IPS-NIHi7 (cell line): ENCODE data around the gene CDK5RAP2.
A peak's percentile ranks its signal among the peaks of the same experiment; 100 is the strongest.

Experiments used
- DNase-seq: peaks from one replicate; pipeline ENCODE4 v3.0.0; 2012; ENCODE audit warnings: mixed read lengths; ENCODE audit errors: extremely low spot score

Gene CDK5RAP2

DNA sequence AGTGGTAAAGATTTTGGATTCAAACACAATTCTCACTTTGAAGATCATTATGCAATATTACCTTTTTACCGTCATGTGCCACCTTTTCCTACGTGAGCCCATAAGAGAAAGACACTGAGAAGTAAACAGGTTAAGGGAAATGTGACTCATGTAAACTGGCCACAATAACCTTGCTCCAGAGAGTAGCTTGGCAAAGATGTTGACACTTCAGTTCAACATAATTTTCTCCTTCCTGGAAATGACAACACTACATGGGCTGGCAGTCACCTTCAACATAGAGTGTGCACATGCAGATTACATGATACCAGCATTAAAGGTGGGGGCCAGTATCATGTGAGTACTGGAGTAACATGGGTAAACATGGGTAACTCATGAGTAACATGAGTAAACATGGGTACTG, 141.9 kb downstream of the CDK5RAP2 start:
- DNase-seq: no peak

DNA sequence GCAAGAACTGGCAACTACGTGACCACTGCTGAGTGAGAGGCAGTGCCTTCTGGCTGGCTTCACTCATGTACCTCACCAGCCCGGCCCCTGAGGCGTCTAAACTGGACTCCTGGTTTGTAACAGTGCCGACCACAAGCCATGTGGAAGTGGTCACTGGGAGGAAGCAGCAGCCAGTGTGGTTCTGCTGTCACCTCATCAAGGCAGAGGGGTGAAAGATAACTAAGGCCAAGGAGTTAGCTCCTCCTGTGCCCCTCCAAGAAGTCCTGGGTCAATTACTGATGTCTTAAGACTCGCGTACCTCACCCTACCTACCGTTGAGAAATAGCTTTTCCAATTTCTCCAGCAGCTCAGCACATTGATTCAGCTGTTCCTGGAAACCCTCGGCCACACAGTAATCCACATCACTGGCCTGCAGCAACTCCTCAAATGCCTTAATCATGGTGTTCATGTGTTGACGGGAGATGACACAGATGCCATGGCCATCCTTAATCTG, 142.9 kb downstream of the CDK5RAP2 start:
- DNase-seq: no peak

DNA sequence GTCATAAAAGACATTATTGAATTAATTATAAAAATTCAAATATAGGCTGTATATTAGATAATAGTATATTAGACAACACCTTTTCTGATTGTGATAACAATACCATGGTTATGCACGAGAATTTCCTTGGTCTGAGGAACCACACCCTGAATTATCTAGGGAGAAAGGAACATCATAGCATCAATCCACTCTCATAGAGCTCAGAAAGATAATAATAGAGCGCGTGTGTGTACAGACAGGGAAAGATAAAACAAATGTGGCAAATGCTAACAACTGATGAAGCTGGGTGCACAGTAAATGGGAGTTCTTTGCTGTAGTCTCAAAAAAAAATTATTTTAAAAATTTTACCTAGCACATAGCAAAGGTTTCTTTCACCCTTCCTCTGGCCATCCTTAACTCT, 143.5 kb downstream of the CDK5RAP2 start:
- no peak for DNase-seq

DNA sequence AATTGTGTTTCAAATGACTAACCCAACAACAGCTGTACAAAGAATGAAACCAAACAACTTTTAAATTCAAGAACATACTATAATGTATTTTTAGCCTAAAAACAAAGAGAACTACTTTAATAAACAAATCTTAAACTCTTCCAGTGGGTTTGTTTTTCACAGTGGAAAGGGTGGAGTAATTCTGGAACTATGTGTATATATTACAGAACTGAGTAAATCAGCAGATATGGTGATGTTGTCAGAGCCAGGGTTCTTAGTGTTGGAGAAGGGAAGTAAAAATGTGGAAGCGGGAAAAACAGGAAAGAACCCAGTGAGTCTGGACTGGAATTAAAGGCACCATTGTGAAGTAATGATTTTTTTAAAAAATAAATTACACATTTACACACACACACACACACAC, 144.9 kb downstream of the CDK5RAP2 start:
- DNase-seq: no peak

DNA sequence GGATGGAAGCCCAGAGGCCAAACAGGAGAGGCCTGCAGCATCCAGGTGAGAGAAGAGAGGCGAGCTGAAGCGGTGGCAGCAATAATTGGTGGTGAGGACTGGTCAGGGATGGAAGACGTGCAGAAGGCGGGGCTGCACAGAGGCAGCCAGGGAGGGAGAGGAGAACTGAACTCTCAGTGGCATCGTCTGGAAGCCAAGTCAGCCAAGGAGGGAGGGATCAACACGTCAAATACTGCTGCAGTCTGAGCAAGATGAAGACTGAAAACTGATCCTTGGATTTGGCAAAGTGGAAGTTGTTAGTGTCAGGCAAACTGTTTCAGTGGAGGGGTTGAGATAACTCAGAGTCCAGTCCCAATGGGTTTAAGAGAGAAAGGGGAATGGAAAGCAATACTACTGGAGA, 145.4 kb downstream of the CDK5RAP2 start:
- DNase-seq: no peak

DNA sequence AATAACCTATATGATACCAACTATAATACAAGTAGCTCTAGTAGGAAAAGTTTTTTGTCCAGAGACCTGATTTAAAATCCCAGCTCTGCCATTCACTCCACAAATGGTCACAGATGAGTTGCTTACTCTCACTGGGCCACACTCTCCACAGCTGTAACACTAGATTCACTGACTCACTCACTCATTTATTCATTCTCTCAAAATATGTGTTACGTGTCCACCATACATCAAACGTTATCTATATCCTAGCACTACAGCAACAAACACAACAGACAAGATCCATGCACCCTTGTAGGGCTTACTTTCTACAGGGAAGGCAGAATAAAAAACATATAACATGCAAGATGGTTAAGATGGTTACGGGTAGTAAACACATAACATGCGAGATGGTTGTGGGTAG, 146.3 kb downstream of the CDK5RAP2 start:
- no peak for DNase-seq

DNA sequence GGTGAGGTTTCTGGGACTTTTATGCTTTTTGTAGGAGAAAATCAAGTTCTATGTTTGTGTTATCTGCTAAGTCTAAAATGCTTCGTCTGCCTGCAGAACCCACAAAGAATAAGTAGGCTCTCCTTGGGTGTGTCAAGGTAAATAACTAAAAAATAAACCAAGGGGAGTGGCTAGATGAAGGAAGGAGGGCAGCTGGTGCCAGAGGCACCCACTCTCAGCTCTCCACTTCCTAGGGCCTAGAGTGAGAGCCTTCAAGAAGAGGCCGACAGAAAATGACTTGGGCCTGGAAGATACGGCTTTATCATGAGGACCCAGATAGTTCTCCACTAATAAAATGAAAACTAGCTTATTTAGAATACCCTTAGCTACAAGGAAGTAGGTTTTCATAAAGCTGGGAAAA, 147.4 kb downstream of the CDK5RAP2 start:
- DNase-seq: no peak

DNA sequence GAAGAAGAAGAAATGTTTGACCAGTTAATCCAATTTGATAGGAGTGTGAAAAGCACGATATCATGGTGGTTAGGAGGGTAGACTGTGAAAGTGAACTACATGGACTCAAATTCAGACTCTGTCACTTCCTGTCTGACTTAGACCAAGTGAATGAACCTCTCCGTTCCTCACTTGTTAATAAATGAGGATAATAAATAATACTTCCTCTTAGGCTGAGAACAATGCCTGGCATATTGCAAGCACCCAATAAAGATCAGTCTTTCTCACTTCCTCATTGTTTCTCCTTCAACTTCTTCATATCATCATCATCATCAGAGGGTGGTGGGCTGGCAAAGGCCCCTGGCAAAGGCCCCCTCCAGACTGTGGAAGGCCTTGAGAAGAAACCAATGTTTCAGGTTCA, 148.7 kb downstream of the CDK5RAP2 start:
- no peak for DNase-seq

DNA sequence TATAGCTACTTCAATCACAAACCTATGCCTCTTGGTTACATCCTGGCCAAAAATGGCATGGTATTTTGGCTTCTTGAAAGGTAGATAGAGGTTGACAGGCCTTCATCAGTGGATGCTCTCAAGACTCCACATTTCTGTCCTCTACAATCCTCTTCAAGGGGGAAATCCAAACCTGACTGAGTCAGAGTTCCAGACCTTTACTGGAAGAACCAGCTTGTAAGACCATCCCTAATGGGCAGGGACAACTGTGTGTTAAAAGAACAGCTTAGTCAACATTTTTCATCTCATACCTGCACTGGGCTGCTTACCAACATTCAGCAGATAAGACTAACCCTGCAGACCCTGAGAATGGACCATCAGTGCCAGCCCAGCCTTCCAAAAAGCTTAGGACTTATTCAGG, 155.7 kb downstream of the CDK5RAP2 start:
- no peak for DNase-seq

DNA sequence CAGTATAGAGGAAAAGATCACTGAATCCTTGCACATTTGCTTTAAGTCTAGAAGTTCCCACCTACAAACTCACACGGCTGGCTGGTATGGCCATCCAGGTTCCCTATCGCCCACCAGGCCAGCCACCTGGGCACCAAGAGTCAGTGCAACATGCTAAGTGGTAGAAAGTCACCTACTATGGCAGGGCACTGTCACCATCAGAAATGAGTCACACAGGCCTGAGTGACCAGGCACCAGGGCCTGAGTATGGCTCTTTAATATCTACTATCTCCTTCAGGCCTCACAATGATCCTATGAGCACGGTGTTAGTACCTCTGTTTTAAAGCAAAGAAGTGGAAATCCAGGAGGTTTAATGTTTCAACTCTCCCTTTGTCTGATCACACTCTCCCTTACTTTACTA, 156.2 kb downstream of the CDK5RAP2 start:
- no peak for DNase-seq

DNA sequence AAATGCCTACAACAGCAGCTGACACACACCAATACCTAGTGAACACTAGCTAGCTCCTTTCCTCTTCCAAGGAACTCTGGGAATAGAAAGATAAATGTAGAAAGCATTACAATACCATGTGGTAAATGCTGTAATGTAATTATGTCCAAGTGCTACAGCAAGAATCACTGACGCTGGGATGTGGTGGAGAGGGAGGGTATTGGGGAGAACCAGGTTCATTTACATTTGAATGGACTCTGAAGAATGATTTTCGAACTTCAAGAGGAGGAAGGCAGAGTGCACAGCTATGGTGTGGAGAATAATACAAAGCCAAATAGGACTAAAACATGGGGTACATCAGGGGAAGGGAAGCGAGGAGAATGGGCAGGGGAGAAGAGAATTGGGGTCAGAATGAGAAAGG, 158.0 kb downstream of the CDK5RAP2 start:
- DNase-seq: no peak

DNA sequence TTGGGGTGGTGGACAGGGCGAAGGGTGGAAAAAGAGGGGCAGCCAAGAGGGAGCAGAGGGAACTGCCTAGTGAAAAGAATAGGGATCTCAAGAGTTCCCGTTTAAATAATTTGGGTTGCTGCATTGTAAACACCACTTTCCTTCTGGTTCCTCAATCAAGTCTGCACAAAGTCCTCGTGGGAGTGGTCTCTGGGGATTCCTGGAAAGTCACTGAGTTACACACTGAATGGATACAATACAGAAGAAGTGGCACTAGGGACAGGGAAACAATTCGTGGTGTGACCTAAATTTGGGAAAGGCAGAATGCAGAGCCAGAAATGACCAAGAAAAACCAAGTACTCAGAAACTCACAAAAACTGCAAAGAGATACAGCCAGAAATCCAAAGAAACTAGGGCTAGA, 161.7 kb downstream of the CDK5RAP2 start:
- DNase-seq: no peak

DNA sequence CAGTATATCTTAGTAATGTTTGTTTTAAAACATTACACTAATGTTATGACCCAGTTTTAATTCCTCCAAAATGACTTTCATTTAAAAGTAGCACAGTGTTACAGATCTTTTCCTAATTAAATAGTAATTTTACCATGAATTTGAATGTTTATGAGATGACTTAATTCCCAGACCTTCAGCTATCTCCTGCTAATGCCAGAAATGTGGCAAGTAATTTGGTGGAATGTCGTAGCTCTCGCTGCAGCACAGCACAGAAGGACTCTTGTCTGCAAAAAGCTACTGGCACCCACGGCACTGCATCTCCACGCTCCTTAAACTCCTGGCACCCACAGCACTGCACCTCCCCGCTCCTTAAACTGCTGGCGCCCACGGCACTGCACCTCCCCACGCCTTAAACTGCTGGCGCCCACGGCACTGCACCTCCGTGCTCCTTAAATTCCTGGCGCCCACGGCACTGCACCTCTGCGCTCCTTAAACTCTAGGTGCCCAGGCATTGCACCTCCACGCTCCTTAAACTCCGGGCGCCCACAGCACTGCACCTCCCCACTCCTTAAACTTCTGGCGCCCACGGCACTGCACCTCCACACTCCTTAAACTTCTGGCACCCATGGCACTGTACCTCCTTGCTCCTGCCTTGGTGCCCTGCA, 163.1 kb downstream of the CDK5RAP2 start:
- DNase-seq: no peak

DNA sequence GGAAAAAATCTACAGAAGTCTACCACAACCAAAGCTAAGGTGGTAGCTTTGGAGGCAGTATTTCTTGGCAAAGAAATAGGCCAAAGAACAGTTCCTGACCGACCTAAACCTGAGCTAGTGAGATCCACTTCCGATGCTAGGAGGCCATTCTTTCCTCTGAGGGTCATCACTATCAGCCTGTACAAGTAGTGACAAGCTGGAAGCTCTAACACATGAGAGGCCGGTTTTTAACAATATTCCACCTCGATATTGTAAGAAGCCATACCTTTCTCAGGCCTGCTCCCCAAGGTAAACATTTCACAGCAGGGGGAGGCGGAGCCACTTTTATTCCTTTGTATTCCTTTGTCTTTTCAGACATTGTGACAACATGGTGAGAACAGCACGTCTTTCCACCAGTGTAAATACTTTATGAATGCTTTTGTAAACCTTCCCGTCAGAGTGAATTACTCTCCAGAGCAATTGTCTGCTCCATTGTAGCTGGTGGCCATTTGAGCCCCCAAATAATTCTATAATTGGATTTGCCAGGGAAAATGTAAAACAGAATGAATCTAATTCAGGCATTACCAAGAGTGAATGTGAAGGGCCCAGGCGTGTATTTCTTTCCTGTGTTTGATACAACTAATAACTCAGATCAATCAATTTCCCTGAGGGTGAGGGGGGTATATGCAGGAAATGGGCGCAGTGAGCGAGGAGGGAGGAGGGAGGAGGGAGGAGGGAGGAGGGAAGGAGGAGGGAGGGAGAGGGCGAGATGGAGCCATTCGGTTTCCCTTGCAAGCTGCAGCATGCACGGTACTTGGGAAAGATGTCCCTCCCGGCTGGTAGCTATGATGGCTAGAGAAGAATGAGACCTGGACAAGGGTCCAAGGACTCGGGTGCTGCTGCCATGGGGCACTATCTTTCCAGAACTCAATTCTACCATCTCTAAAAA, 166.6 kb downstream of the CDK5RAP2 start:
- peak; percentile 30 for DNase-seq

DNA sequence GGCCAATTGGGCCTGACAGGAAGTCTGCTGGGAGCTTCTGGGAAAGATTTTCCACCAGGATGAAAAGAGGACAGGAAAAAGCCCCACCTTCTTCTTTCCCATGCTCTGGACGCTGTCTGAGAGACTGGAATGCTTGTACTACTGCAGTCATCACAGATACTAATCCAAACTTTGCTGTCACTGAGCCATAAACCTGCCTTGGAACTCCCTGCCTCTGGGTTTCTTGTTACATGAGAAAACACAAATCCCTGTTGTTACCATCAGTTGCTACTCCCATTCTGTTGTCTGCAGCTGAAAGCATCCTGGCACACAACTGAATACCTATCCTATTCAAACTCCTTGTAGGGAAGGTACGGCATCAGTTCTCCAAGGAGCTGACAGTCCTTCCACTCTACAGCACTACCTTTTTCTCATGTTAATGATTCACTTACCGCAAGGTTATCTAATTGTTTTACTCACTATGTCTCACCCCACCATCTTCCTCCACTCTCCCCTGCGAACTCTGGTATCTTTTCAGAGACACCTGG, 167.5 kb downstream of the CDK5RAP2 start:
- DNase-seq: peak; percentile 33

DNA sequence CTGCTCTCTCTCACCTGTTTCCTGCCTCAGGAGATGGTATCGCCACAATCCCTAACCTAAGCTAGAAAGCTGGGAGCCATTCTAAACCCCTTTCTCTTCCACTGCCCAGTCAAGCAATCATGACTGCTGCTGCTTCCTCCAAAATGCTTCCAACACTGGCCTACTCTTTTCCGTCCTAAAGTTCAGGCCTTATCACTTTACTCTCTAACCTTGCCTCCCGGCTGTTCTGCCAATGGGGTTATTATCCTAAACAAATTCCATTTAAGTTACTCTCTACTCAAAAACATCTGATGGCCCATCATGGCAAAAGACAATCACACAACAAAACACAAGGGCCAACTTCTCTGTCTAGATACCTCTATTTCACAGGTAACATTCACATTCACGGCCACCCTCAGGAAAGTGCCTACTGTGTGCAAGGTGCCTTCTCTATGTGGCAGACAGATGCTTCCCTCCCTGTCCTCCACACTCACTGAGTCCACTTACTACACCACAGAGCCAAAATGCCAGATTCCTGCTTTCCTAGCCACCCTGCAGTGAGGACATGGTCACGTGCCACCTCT, 168.0 kb downstream of the CDK5RAP2 start:
- no peak for DNase-seq

DNA sequence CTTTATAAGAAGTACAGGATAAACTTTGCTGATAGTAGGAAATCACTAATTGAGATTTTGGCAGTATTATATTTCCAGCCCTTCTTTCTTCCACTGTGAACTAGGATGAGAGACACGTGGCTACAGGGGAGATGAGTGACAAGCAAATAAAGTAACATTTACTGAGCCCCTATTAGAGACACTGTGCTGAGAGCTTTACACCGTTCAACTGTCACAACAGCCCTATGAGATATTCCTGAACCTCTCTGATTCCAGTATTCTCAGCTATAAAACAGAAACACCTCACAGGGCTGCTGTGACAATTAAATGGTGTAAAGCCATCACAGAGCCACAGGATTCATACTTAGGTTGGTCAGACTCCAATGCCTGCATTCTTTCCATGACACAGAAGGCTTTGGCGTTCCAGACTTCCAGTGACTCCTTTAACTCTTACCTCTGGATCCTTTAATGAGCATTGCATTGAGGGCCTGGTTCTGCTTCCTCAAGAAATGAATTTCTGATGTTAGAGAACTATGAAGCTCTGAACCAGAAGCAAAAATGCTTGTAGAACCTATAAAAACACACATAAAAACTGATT, 169.0 kb downstream of the CDK5RAP2 start:
- no peak for DNase-seq

DNA sequence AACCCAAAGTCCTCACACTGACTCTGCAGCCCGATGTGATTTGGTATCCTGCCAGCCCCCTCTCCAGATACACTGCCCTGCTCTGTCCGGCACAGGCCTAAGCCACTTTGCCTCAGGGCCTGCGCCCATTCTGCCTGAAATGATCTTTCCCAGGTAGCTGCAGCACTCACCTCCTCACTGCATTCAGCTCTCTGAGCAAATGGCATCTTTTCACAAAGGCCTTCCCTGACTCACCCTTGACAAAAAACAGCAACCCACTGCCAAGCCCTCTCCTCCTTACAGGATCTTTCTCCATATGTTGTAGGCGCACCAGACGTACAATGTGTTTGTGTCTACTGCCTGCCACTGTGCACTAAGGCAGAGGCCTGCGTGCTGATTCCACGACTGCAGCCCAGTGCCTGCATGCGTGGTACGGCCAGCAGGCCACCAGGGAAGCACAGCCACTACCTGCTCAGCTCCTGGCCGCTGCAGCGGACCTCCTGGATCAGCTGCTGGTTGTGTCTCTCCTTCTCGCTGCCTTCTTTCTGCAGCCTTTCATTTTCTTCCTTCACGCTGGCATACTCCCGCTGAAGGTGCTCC, 171.2 kb downstream of the CDK5RAP2 start:
- no peak for DNase-seq

DNA sequence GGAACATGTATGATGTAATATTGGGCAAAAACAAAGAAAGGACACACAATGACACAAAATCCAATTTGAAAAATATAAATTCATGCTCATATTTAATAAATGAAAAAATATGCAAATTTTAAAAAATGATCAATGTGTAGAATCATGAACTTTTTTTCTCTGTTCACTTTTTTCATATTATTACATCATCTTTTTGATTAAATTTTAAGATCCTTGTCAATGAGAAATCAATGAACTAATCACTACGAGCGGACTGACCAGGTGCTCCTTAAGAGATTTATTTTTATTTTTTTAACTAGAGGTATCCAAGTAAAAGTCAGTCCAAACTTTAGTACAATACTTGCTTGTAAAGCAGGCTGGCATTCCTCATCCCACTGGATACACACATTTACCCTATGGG, 174.1 kb downstream of the CDK5RAP2 start:
- DNase-seq: no peak

DNA sequence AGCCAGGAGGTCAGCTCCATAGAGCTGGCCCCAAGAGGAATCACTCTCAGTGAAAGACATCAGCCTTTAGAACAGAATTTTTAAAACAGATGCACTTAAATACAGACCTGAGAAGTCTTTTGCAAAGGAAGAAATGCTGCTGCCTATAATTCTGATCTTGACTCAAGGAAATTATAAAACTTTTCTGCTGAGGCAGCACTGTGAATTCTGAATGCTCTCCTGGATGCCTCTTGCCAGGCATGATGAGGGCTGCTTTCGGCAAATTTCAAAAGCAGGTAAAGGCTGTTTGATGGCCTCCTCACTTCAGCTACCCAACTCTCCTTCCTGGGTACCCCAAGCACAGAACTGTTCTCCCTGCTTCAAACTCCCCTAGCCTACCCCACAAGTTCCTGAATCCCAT, 174.8 kb downstream of the CDK5RAP2 start:
- no peak for DNase-seq

DNA sequence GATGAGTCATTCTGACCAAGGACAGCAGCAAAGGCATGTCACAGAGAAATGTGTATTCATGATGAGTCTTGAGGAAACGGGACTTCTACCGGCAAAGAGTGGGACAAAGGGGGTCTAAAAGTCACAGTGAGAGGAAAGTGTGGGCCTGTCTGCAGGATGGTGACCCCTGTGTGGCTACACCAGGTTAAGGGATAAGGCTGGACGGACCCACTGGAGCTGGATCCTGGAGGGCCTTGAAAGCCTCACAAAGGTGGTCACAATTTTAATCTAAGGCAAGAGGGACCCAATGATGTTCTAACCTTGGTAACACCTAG, 176.5 kb downstream of the CDK5RAP2 start:
- no peak for DNase-seq
